ENCODE measurements around the gene IKZF3.

The IKZF3 gene

GRCh38 chr17:39846205-39846604, 17.9 kb downstream of the IKZF3 start:
- no peaks in the 10 kb centered on the region for H3K27me3 ChIP-seq (replicated peaks; ENCODE audit: insufficient read depth, low read length)
- H3F3A ChIP-seq (ENCODE audit: insufficient read depth, low read length), result peaks cover 47% of the 10 kb centered on the region
- no peaks in the 10 kb centered on the region for H3K9me3 ChIP-seq (replicated peaks; ENCODE audit: insufficient read depth, low read length)
- no peak overlapping the region for H3K27ac ChIP-seq (ENCODE audit: low read length)
- H3K9me2 ChIP-seq (replicated peaks; ENCODE audit: insufficient read depth, low read length), result no peaks in the 10 kb centered on the region
- TF ChIP-seq EZH2phosphoT487 (IDR thresholded peaks at IDR 0.05; ENCODE audit: low read length) (no peak), EZH2 (optimal IDR thresholded peaks at IDR 0.05; ENCODE audit: low read depth, low read length) (no peak), CTCF (IDR thresholded peaks at IDR 0.05; ENCODE audit: low read length) (no peak)
- H2AFZ ChIP-seq (ENCODE audit: low read length), result no peak overlapping the region
- no peak overlapping the region for H3K4me2 ChIP-seq (ENCODE audit: low read depth, low read length)
- DNase-seq, result no peak
- no peak overlapping the region for H3K9ac ChIP-seq (ENCODE audit: low read length)
- H4K20me1 ChIP-seq (ENCODE audit: insufficient read depth, low read length), result no peaks in the 10 kb centered on the region
- no peak overlapping the region for H3K4me3 ChIP-seq (ENCODE audit: low read length)
- H3K4me1 ChIP-seq (ENCODE audit: low read length), result peaks cover 59% of the 10 kb centered on the region
- peaks cover 90% of the 10 kb centered on the region for H3K79me2 ChIP-seq (ENCODE audit: low read length)
- peaks cover 3% of the 10 kb centered on the region; the same call in 1 of the 2 replicates for H3K36me3 ChIP-seq (replicated peaks; ENCODE audit: insufficient read depth, low read length)

GRCh38 chr17:39845052-39845846, 18.9 kb downstream of the IKZF3 start:
- H3K9ac ChIP-seq (ENCODE audit: low read length), result no peak overlapping the region
- no peaks in the 10 kb centered on the region for H3K27me3 ChIP-seq (replicated peaks; ENCODE audit: insufficient read depth, low read length)
- H3K36me3 ChIP-seq (replicated peaks; ENCODE audit: insufficient read depth, low read length), result peaks cover 8% of the 10 kb centered on the region
- H3K4me3 ChIP-seq (ENCODE audit: low read length), result no peak overlapping the region
- H4K20me1 ChIP-seq (ENCODE audit: insufficient read depth, low read length), result no peaks in the 10 kb centered on the region
- no peak overlapping the region; the same call in 1 of the 2 replicates for H3K27ac ChIP-seq (ENCODE audit: low read length)
- no peak for TF ChIP-seq CTCF (IDR thresholded peaks at IDR 0.05; ENCODE audit: low read length)
- no peak for TF ChIP-seq EZH2phosphoT487 (IDR thresholded peaks at IDR 0.05; ENCODE audit: low read length)
- TF ChIP-seq EZH2 (optimal IDR thresholded peaks at IDR 0.05; ENCODE audit: low read depth, low read length), result no peak
- peaks cover 59% of the 10 kb centered on the region for H3K4me1 ChIP-seq (ENCODE audit: low read length)
- no peak overlapping the region for H2AFZ ChIP-seq (ENCODE audit: low read length)
- peaks cover 47% of the 10 kb centered on the region for H3F3A ChIP-seq (ENCODE audit: insufficient read depth, low read length)
- no peaks in the 10 kb centered on the region for H3K9me3 ChIP-seq (replicated peaks; ENCODE audit: insufficient read depth, low read length)
- DNase-seq, result no peak
- H3K4me2 ChIP-seq (ENCODE audit: low read depth, low read length), result 0 out of 2 replicates have a peak overlapping the region, but pooled peaks have one; percentile 86
- no peaks in the 10 kb centered on the region for H3K9me2 ChIP-seq (replicated peaks; ENCODE audit: insufficient read depth, low read length)
- peaks cover 96% of the 10 kb centered on the region for H3K79me2 ChIP-seq (ENCODE audit: low read length)

- peaks cover 25% of the 10 kb centered on the region for H3K4me1 ChIP-seq (ENCODE audit: low read length)
- no peak for TF ChIP-seq EZH2 (optimal IDR thresholded peaks at IDR 0.05; ENCODE audit: low read depth, low read length)
- TF ChIP-seq CTCF (IDR thresholded peaks at IDR 0.05; ENCODE audit: low read length), result no peak
- TF ChIP-seq EZH2phosphoT487 (IDR thresholded peaks at IDR 0.05; ENCODE audit: low read length), result no peak
Measured at GRCh38 chr17:39841134-39841683, 22.9 kb downstream of the IKZF3 start.

More at GRCh38 chr17:39841134-39841683, 22.9 kb downstream of the IKZF3 start:
- no peak for DNase-seq
- Histone ChIP-seq H3K79me2 (ENCODE audit: low read length) (peaks cover 100% of the 10 kb centered on the region), H3K36me3 (replicated peaks; ENCODE audit: insufficient read depth, low read length) (peaks cover 13% of the 10 kb centered on the region), H3K4me2 (ENCODE audit: low read depth, low read length) (no peak overlapping the region), H3K27ac (ENCODE audit: low read length) (no peak overlapping the region), H3K9me3 (replicated peaks; ENCODE audit: insufficient read depth, low read length) (no peaks in the 10 kb centered on the region), H3K9me2 (replicated peaks; ENCODE audit: insufficient read depth, low read length) (no peaks in the 10 kb centered on the region), H4K20me1 (ENCODE audit: insufficient read depth, low read length) (no peaks in the 10 kb centered on the region), H3F3A (ENCODE audit: insufficient read depth, low read length) (peaks cover 24% of the 10 kb centered on the region), H3K4me3 (ENCODE audit: low read length) (no peak overlapping the region), H2AFZ (ENCODE audit: low read length) (no peak overlapping the region), H3K9ac (ENCODE audit: low read length) (no peak overlapping the region), H3K27me3 (replicated peaks; ENCODE audit: insufficient read depth, low read length) (no peaks in the 10 kb centered on the region)

Measured in MM.1S (cell line).